ENCODE results near the gene MLC1. TPM values are rescaled to one million over a fixed set of nuclear protein-coding genes. Genes with fewer than 3 reads are reported as not detected.

Gene MLC1
- total and polyA plus RNA-seq, 10 of the 15 experiments (the other 5 are each of a cell fraction or from before 2014, with no cell fraction given) = 0.03 to 0.15 (median 0.07) TPM; not detected in 7

GRCh38 chr22:50089682-50090411 is 4.6 kb upstream of the MLC1 start, which contains the start of gene MOV10L1:
Gene MOV10L1, plus strand, starts transcription at chr22:50090006. Its CDS starts 83 bp downstream, at chr22:50090089.
- no peak within 1 kb of the TSS for H3K4me2 ChIP-seq (ENCODE audit: control insufficient read depth, insufficient read depth)
- ChIA-PET RAD21 (ENCODE audit: unreplicated experiment) (no interaction called here), POLR2A (no interaction called here), CTCF (no interaction called here), SMC1A (ENCODE audit: uncharacterized antibody, unreplicated experiment) (no interaction called here)
- ATAC-seq (no peak), DNase-seq (ENCODE audit: low read depth, low spot score) (no peak), FAIRE-seq (no peak)
- H3K79me2 ChIP-seq (ENCODE audit: control insufficient read depth, insufficient read depth, low read length) = no peaks in the 10 kb centered on the region
- intact Hi-C loops (cut with micrococcal nuclease; ENCODE audit: unreplicated experiment) (no loop called here), in situ Hi-C loops (cut with MboI) (no loop called here)
- H3K27ac ChIP-seq (ENCODE audit: control insufficient read depth, insufficient read depth) = no peak within 1 kb of the TSS
- no peak within 1 kb of the TSS for H2AFZ ChIP-seq (ENCODE audit: control insufficient read depth, low read depth, low read length)
- H3K36me3 ChIP-seq (ENCODE audit: control insufficient read depth in 2 of 2, insufficient read depth in 2 of 2, low read length in 1 of 2) = no peaks in the 10 kb centered on the region
- TF ChIP-seq GATAD2B (conservative IDR thresholded peaks at IDR 0.05; ENCODE audit: low read depth) (no peak), TCF12 (IDR thresholded peaks at IDR 0.05; ENCODE audit: low read depth, low read length) (no peak), EGR1 (IDR thresholded peaks at IDR 0.05; ENCODE audit: borderline replicate concordance in 1 of 2, low read depth in 2 of 2, low read length in 2 of 2) (no peak), NFYA (IDR thresholded peaks at IDR 0.05; ENCODE audit: borderline replicate concordance, low read depth, low read length) (no peak), TCF7 (IDR thresholded peaks at IDR 0.05; ENCODE audit: borderline replicate concordance) (no peak), HDAC2 (IDR thresholded peaks at IDR 0.05) (no peak), FOXM1 (IDR thresholded peaks at IDR 0.05; ENCODE audit: low read depth, low read length) (no peak), SP1 (IDR thresholded peaks at IDR 0.05; ENCODE audit: low read depth, low read length) (no peak), EED (IDR thresholded peaks at IDR 0.05; ENCODE audit: low read depth) (no peak), MTA2 (IDR thresholded peaks at IDR 0.05; ENCODE audit: low read depth) (no peak), POLR2A (IDR thresholded peaks at IDR 0.05; ENCODE audit: low read depth, low read length) (no peak), CREM (IDR thresholded peaks at IDR 0.05; ENCODE audit: low read depth) (no peak), BRCA1 (IDR thresholded peaks at IDR 0.05; ENCODE audit: low read depth, low read length) (no peak), ZNF217 (IDR thresholded peaks at IDR 0.05) (no peak), PAX5 (IDR thresholded peaks at IDR 0.05; ENCODE audit: borderline replicate concordance, low read depth, low read length) (no peak), NFXL1 (IDR thresholded peaks at IDR 0.05; ENCODE audit: borderline replicate concordance) (no peak), MAX (IDR thresholded peaks at IDR 0.05; ENCODE audit: low read depth, low read length) (no peak), IRF4 (IDR thresholded peaks at IDR 0.05; ENCODE audit: low read depth, low read length) (no peak), SMAD1 (IDR thresholded peaks at IDR 0.05; ENCODE audit: low read depth, partially characterized antibody) (no peak)
- no TSS peak for BruUV-seq (replicated peaks)
- WGBS (ENCODE audit: insufficient coverage, insufficient replicate concordance, low lambda C conversion rate, missing lambda C conversion rate) = 79% methylated on average over 68 of the region's 83 CpGs
- no peaks in the 10 kb centered on the region for H4K20me1 ChIP-seq (ENCODE audit: control insufficient read depth, insufficient read depth)
- peaks cover 9% of the 10 kb centered on the region; the same call in 1 of the 3 replicates for H3K9me3 ChIP-seq (replicated peaks; ENCODE audit: control insufficient read depth, insufficient read depth, low read length)
- H3K4me1 ChIP-seq (ENCODE audit: control insufficient read depth, insufficient read depth, low read length) = no peaks in the 10 kb centered on the region
- peaks cover 1 to 2% of the 10 kb centered on the region in 2 experiments; a peak in 1 of 4 replicates for H3K27me3 ChIP-seq (replicated peaks in 1 of 2; ENCODE audit: control insufficient read depth in 2 of 2, insufficient read depth in 2 of 2, low read length in 1 of 2)
- no peak within 1 kb of the TSS for H3K4me3 ChIP-seq
- no peak within 1 kb of the TSS for H3K9ac ChIP-seq (ENCODE audit: control insufficient read depth, insufficient read depth, low read length)

Measured in GM12878 (cell line).